Embryonic facial prominence (tissue), 1 donor: ENCODE measurements around the gene MCCD1.
"Not testable (repeated sequence)": the region's sequence is repeated elsewhere in the genome, so short reads cannot be mapped to it uniquely, and the experiment has no call there.

Source experiments
- DNase-seq: peaks from one replicate; pipeline ENCODE4 v3.0.0-alpha.2; 2016; ENCODE audit errors: extremely low spot score

MCCD1 gene

GRCh38 chr6:31528821-31529328, at the start of gene MCCD1:
MCCD1 (plus strand) TSS chr6:31528962; CDS start chr6:31529015, 53 bp downstream.
- DNase-seq: no peak

GRCh38 chr6:31479151-31479932, 49.4 kb upstream of the MCCD1 start:
- no peak for DNase-seq

GRCh38 chr6:31479933-31480535, 48.7 kb upstream of the MCCD1 start:
- DNase-seq: no peak

GRCh38 chr6:31480574-31480973, 48.2 kb upstream of the MCCD1 start:
- DNase-seq: no peak

GRCh38 chr6:31483392-31483791, 45.4 kb upstream of the MCCD1 start:
- no peak for DNase-seq

GRCh38 chr6:31485055-31485454, 43.7 kb upstream of the MCCD1 start:
- DNase-seq: no peak

GRCh38 chr6:31486065-31486837, 42.5 kb upstream of the MCCD1 start:
- not testable (repeated sequence) for DNase-seq

- DNase-seq: not testable (repeated sequence)
Measured at GRCh38 chr6:31487674-31488073, 41.1 kb upstream of the MCCD1 start.

GRCh38 chr6:31489086-31489485, 39.7 kb upstream of the MCCD1 start:
- DNase-seq: no peak

GRCh38 chr6:31490115-31490873, 38.5 kb upstream of the MCCD1 start:
- DNase-seq: no peak

GRCh38 chr6:31493550-31493874, 35.2 kb upstream of the MCCD1 start:
- not testable (repeated sequence) for DNase-seq

- DNase-seq: no peak
Measured at GRCh38 chr6:31493875-31494694, 34.7 kb upstream of the MCCD1 start.

- no peak for DNase-seq
Measured at GRCh38 chr6:31495580-31495979, 33.2 kb upstream of the MCCD1 start.

GRCh38 chr6:31496826-31497225, 31.9 kb upstream of the MCCD1 start:
- DNase-seq: not testable (repeated sequence)

- peak; percentile 34 for DNase-seq
Measured at GRCh38 chr6:31497531-31498476, 31.0 kb upstream of the MCCD1 start, which contains the start of gene MICB. MICB (plus strand) TSS chr6:31498145; CDS start chr6:31498194, 49 bp downstream.

GRCh38 chr6:31498748-31499147, 30.0 kb upstream of the MCCD1 start:
- DNase-seq: no peak

GRCh38 chr6:31499648-31500047, 29.1 kb upstream of the MCCD1 start:
- DNase-seq: not testable (repeated sequence)

- DNase-seq: no peak
Measured at GRCh38 chr6:31502586-31502985, 26.2 kb upstream of the MCCD1 start.

- not testable (repeated sequence) for DNase-seq
Measured at GRCh38 chr6:31509036-31509435, 19.7 kb upstream of the MCCD1 start.

- no peak for DNase-seq
Measured at GRCh38 chr6:31510007-31510406, 18.8 kb upstream of the MCCD1 start.
